HG02938 (cell line): Measurements from ENCODE around the gene SSX2IP.
"Not testable (repeated sequence)": the region's sequence is repeated elsewhere in the genome, so short reads cannot be mapped to it uniquely, and the experiment has no call there.

Source experiments
- ATAC-seq: cut with Tn5 transposase; IDR thresholded peaks from one replicate; pipeline ENCODE4 v1.9.1; 2021; ENCODE audit warnings: mild to moderate bottlenecking, moderate library complexity; ENCODE audit not compliant: unreplicated experiment

The SSX2IP gene, protein sequence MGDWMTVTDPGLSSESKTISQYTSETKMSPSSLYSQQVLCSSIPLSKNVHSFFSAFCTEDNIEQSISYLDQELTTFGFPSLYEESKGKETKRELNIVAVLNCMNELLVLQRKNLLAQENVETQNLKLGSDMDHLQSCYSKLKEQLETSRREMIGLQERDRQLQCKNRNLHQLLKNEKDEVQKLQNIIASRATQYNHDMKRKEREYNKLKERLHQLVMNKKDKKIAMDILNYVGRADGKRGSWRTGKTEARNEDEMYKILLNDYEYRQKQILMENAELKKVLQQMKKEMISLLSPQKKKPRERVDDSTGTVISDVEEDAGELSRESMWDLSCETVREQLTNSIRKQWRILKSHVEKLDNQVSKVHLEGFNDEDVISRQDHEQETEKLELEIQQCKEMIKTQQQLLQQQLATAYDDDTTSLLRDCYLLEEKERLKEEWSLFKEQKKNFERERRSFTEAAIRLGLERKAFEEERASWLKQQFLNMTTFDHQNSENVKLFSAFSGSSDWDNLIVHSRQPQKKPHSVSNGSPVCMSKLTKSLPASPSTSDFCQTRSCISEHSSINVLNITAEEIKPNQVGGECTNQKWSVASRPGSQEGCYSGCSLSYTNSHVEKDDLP

DNA sequence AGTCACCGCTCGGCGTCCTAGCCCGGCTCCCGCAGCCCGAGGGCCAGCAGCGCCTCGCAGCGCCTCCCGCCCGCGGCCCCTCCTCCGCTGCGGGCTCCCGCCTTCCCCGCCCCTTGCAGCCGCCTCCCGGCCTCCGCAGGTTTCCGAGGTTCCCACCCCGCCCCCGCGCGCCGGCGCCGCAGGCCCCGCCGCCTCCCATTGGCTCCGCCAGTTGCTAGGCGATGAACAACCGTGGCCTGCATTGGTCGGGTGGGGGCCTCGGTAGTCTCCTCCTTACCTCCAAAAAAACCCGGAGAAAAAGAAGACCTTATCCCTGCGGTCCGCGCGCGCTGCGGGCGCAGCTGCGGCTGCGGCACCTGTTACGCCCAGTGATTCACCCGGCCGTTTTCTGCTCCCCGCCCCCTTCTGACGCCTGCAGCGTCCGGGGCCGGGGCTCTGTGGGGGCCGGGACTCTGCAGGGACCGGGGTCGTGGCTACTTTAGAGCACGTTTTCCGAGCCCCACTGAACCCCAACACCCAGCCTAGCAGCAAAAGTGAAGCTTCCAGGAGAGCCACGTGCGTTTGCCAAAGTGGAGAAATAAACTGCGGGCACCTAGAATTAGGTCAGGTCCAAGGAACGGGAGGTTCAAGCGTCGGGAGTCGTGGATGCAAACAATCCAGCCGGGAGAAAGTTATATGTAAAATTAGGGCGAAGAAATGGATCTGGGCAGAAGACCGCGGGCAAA, at the start of gene SSX2IP:
SSX2IP (minus strand) TSS at position 65 of the 725 bp plus-strand sequence. CDS start 19,242 bp downstream, outside the sequence.
- ATAC-seq = peak; percentile 93

DNA sequence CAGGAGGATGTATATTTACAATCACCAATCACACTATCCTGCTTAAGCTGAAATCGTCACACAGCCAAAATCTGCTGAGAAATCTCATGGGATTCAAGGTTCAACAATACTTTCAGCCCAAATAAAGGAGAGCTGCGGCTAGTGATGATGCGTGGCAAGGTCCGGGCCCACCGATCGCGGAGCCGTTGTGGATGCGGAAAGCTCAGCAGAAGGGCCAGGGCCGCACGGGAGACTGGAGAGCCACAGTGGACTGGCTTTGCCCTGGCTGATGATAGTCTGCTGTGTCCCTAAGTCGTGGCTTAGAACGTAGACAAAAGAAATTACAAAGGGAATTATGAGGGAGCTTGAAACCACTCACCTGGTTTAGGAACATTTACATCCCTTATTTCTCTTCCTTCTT, 48.0 kb upstream of the SSX2IP start:
- ATAC-seq = no peak

DNA sequence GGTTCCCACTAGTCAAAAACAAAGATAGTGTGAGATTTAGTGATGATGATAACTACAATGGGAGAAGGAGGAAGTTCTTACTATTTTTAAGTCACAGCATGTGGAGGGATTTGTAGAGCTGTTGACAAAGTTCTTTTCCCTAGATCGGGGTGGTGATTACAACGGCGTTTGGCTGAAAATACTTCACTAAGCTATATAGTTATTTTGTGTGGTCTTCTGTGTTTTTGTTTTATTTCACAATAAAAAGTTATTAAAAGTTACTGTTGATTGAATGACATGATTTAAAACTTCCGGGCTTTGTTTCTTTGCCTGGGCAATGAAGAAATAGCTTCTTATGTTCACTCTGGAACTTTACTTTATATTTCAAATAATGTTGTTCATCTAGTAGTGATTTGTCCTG, 47.3 kb upstream of the SSX2IP start:
- ATAC-seq = no peak

DNA sequence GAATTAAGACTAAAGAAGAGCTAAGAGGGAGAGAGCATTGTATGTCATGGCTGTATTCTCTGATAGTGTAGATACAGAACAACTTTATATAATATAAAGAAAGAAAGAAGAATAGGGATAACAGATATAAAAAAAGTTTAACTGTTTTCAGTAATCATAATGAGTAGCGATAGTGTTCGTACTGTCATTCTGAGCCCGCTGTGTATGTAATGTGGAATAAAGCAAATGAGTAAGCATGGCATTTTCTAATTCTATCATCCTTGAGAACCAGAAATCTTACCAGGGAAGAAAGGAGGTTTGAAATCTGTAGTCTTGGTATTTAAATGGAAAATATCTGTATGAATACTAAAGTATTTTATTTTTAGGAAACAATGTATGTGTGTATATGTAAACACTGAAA, 46.7 kb upstream of the SSX2IP start:
- ATAC-seq = no peak

DNA sequence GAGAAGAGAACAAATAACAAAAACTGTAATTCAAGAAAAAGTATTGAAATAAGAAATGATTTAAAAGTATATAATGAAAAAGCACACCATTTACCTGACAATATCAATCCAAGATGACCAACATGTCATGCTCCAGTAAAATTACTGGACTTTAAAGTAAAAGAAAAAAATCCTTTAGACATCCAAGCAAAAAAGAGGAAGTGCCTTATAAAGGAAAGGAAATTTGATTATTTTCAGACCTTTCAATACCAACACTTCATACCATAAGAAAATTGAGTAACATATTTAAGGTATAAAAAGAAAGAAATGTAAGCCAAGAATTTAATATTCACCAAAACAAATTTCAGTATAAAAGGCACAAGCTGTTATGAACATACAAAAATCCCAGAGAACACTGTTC, 46.2 kb upstream of the SSX2IP start:
- ATAC-seq = no peak

DNA sequence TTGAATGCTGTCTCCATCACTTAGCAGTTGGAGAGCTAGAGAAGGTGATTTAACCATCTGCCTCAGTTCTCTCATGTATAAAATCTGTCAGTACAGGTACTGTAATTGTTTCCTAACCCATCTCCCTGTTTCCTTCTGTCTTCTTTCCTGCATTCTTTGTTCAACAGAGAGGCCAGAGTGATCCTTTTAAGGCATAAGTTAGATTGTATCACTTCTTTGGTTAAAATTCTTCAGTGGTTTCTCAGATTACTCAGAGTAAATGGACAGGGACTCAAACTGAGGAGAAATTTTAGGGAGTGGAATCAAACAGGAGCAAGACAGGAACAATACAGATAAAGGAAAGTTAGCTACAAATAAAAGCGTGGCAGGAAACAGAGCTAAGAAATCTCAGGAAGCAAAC, 45.2 kb upstream of the SSX2IP start:
- ATAC-seq = no peak

DNA sequence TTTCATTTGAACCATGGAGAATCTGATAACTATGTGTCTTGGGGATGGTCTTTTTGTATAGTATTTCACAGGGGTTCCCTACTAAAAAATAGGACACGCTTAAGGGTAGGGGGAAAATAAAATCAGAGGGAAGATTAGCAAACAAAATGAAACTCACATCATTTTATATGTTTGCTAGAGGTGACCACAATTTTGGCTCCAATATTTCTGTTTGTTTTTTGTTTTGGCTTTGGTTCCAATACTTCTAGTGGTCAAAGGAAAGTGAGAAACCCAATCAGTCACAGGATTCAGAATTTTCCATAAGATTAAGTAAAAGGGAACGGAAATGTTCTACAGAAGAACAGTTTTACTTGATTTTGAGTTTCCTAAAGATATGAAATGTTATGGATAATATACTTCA, 42.3 kb upstream of the SSX2IP start:
- ATAC-seq = no peak

DNA sequence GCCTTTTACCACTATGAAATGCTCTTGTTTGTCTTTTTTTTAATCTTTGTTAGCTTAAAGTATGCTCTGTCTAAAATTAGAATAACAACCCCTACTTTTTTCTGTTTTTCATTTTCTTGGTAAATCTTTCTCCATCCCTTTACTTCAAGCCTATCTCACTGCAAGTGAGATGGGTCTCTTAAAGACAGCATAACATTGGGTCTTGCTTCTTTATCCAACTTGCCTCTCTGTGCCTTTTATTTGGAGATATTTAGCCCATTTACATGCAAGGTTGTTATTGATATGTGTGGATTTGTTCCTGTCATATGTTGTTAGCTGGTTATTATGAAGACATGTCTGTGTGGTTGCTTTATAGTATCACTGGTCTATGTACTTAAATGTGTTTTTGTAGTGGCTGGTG, 41.3 kb upstream of the SSX2IP start:
- ATAC-seq = no peak

DNA sequence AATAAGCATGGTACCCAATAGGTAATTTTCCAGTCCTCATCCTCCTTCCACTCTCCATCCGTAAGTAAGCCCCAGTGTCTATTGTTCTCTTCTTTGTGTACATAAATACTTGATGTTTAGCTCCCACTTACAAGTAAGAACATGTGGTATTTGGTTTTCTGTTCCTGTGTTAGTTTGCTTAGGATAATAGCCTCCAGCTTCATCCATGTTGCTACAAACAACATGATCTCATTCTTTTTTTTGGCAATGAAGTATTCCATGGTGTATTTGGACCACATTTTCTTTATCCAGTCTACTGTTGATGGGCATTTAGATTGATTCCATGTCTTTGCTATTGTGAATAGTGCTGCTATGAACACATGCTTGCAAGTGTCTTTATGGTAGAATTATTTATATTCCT, 37.5 kb upstream of the SSX2IP start:
- not testable (repeated sequence) for ATAC-seq

DNA sequence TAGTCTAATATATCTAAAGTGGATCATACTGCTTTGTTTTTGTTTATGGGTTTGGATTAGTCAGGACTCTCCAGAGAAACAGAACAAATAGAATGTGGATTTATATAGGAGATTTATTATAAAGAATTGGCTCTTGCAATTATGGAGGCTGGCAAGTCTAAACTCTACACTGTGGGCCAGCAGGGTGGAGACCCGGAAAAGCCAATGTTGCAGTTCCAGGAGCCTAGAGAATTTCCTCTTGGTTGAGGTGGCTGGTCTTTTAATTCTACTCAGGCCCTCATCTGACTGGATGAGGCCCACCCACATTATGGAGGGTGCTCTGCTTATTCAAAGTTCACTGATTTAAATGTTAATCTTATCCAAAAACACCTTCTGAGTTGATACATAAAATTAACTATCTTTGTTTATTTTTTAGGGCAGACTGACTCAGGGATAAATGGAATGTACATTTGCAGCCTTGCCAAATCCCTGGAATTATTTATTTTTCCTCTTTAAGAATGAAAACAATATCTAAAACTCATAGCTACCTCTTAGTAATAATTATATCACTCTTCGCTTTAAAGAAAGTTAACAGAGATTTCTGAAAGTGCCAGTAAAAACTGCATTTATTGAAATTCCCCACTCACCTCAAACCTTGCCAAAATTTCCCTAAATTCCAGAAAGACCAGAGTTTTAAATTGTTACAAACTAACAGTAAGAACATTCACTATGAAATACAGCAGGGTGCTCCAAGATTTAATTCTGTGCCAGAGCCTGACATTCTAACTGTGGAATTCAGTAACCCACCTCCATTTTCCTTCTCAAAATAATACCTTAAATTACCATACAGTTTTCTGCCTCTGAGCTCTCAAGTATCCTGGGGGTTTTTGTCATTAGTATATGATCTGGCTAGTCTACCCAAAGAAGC, 36.6 kb upstream of the SSX2IP start:
- ATAC-seq = no peak

DNA sequence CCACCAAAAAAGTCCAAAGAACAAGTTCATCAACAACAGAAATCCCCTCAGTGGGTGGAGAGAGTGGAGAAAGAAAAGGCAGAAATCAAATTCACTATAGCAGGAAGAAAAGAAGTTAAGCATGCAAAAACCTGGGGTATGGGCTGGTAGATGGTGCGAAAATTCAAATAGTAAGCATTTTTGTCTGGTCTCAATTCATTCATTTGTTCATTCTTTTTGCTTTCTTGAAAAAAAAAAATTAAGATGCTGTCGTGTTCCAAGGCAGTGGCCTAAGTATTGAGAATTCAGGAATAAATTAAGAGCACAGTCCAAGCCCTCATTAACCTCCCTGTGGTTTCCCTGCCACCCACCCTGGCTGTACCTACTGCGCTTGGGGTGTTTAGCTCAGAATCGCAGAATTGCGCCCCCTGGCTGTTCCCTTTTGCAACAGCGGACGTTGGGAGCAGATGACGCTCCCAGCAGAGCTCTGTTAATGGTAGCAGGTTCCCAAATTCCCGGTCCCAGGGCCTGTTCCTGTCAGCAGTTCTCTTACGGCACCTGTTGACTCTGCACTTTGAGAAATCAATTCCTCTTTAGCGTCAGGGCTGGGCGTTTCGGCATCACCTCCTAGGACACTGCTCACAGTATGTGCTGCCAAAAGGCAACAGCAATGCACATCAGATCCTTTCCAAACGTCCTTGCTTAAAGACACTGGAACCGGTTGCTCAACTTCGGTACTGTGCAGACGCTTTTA, 34.0 kb upstream of the SSX2IP start:
- no peak for ATAC-seq

DNA sequence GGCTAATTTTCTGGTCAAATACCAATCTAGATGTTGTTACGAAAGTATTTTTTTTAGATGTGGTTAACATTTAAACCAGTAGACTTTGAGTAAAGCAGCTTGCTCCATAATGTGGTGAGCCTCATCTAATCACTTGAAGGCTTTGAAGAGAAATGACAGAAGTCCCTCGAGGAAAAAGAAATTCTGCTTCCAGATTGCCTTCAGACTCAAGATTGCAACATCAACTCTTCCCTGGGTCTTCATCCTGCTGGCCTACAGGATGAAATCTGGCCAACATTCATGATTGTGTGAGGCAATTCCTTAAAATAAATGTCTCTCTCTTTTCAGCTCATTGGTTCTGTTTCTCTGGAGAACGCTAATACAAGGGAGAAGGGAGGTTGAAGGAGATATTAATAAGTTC, 32.5 kb upstream of the SSX2IP start:
- ATAC-seq = no peak

DNA sequence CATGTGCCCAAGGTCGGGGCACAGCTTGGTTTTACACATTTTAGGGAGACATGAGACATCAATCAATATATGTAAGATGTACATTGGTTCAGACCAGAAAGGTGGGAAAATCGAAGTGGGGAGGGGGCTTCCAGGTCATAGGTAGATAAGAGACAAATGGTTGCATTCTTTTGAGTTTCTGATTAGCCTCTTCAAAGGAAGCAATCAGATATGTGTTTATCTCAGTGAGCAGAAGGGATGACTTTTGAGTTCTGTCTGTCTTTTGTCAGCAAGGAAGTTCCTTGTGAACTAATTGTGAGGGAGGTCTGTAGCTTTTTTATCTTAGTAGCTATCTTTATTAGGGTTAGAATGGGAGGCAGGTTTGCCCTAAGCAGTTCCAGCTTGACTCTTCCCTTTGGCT, 31.6 kb upstream of the SSX2IP start:
- ATAC-seq = not testable (repeated sequence)

DNA sequence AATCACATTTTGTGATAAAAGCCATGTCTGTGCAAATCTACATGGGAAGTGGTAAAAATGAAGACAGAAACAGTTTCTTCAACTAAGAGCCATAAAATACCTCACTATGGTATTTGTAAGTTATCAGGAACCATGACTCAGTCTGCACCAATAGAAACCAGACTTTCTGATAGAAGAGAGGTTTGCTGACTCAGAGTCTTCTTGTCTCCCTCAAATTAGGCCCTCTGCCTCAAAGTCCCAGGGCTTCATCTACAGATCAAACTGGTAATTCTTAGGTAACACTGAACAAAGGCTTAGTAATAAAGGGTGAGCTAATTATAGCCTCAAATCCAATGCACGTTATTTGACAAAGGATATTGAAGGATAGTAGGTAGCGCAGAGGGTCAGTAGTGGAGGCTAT, 30.9 kb upstream of the SSX2IP start:
- no peak for ATAC-seq

DNA sequence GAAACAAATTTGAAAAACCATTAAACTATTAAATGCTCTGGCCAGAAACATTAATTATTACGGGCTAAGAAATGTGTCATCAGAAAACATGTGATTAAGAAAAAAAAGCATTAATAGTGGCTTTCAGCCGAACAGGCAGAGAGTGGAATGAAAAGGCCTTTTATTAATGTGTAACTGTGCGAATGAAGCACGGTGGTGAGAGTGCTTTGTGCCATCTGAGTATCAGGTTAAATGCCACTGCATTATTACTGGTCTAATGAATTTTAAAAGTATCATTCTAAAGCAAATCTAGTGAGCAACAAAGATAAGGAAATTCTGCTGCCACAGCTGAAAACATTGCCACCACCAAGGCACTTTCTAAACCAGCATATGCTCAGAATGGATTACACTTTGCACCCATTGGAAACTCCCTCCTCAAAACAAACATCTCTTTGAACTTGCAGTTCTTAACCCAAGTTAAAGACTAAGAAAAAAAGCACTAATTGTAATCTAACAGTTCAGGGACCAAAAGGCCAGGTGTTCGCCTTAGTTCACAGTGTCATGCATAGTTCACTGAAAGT, 30.0 kb upstream of the SSX2IP start:
- ATAC-seq = peak; percentile 64

DNA sequence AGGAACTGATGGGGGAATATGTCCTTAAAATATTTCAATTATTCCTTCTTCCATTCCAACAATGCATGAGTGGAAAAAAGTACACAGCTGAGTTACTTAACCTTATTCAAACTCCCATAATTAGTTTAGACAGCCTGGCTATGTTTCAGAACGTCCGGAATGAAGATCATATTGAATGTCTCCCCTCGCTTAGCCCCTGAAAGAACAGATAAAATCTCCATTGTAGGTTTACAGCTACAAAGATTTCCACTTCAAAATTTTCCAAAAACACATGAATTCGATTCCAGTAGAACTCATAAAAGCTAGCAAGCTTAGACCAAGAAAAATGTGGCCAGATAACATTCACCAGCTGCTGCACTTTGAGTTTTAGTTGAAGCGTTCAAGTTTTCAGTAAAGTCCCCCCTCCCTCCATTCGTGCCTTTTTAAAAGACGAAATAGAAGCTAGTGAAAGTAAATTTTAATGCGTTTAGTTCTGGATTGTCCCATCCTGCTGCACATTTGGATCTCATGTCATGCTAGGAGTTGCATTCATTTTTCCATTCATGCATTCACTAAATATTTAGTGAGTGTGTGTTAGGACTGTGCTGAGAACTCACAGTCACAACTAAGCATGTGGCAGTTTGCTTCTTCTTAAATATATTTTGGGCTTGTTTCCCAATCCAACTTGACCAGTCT, 29.4 kb upstream of the SSX2IP start:
- no peak for ATAC-seq

DNA sequence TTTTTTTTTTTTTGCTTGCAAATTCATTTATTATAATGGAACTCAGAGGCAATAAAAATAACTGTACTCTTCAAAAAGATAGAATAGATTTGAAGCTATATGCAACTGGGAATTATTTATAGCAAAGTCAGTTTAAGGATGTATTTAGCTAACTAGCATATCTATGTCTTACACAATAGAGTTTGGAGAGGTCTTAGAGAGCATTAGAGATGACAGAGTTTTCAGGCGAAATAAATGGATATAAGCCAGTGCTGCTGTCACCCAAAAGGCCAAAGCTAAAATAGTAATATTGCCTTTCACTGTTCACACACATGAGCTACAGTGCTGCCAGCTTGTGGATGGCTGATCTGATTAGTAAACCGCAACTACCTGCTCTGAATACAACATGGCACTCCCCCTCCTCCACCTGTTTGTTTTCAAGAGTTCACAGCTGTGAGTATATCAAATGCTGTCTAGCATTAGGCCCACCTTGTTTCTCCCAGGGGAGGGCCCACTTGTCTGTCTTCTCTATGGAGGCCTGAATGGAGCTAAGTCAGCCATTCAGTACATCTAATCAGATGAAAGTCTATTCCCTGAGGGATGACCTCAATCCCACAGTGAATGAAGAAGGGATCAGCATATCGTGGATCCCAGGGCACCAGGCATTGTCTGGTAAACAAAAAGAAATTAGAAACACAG, 25.2 kb upstream of the SSX2IP start:
- no peak for ATAC-seq

DNA sequence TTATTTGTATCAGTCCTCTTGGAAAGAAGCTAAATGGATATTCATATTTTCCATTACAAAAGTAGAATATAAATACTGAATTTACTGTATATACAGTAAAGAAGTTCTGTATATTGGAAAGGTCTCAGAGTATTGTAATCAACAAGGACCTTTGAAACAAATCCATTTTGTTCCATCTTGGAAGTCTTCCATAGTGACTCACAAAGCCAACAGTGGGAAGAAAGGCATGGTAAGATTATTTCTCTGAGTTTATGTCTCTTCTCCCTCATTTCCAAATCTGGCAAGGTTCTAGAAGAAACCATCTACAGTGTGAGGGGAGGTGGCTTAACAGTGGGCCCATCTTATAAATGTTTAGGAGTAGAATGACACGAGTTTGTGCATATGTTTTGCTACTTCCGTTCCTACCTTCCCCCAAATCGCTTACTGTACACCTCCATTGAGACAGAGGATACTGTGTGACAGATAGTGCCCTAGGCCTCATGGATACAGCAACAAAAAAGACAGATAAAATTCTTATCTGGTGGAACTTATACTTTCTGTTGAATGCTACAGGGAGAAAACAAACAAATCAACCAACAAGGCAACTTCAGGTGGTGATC, 22.1 kb upstream of the SSX2IP start:
- ATAC-seq = no peak
